ENCODE measurements around the gene DGKE. TPM values are rescaled to one million over a fixed set of nuclear protein-coding genes. Genes with fewer than 3 reads are reported as not detected.

DGKE gene
- total and polyA plus RNA-seq, 2 of the 13 experiments (the other 11 are each of a cell fraction or from before 2014, with no cell fraction given) = 3.2 to 5.3 TPM

- no peak for TF ChIP-seq ZNF282 (IDR thresholded peaks at IDR 0.05; ENCODE audit: partially characterized antibody)
- no peak for TF ChIP-seq ZBTB49 (CRISPR knock-in tag; IDR thresholded peaks at IDR 0.05; ENCODE audit: borderline replicate concordance)
- TF ChIP-seq GMEB2 (CRISPR knock-in tag; IDR thresholded peaks at IDR 0.05; ENCODE audit: low read depth) = no peak
- TF ChIP-seq ONECUT2 (CRISPR knock-in tag; IDR thresholded peaks at IDR 0.05) = no peak
- TF ChIP-seq ZBTB43 (CRISPR knock-in tag; conservative IDR thresholded peaks at IDR 0.05) = peak; percentile 65; the same call in 1 of the 2 replicates
- no peak; the same call in none of the 2 replicates for TF ChIP-seq KLF11 (CRISPR knock-in tag; IDR thresholded peaks at IDR 0.05)
- TF ChIP-seq KAT7 (CRISPR knock-in tag; IDR thresholded peaks at IDR 0.05; ENCODE audit: borderline replicate concordance) = peak; percentile 91
- TF ChIP-seq ZNF431 (CRISPR knock-in tag; IDR thresholded peaks at IDR 0.05; ENCODE audit: borderline replicate concordance, low read depth) = peak; percentile 91
- TF ChIP-seq ZNF225 (CRISPR knock-in tag; IDR thresholded peaks at IDR 0.05) = peak; percentile 94
- no peak; the same call in 1 of the 2 replicates for TF ChIP-seq RNF2 (conservative IDR thresholded peaks at IDR 0.05; ENCODE audit: low read depth)
- peak; percentile 80 for TF ChIP-seq ERF (CRISPR knock-in tag; IDR thresholded peaks at IDR 0.05)
- TF ChIP-seq YEATS4 (CRISPR knock-in tag; IDR thresholded peaks at IDR 0.05; ENCODE audit: borderline replicate concordance) = peak; percentile 79; the same call in 1 of the 2 replicates
- peak; percentile 95 for TF ChIP-seq SMAD1 (CRISPR knock-in tag; IDR thresholded peaks at IDR 0.05; ENCODE audit: borderline replicate concordance, low read depth)
- TF ChIP-seq PRDM15 (CRISPR knock-in tag; IDR thresholded peaks at IDR 0.05) = no peak
- no peak for TF ChIP-seq NR2F6 (IDR thresholded peaks at IDR 0.05)
- TF ChIP-seq NR2F6 (CRISPR knock-in tag; IDR thresholded peaks at IDR 0.05) = peak; percentile 68; the same call in 1 of the 2 replicates
- TF ChIP-seq ZBTB37 (CRISPR knock-in tag; IDR thresholded peaks at IDR 0.05) = no peak
Observed at GRCh38 chr17:56913867-56914580, 80.1 kb downstream of the DGKE start, which contains the start of gene TRIM25 (continued).

Data from HepG2 (cell line).